ENCODE results near the gene DDR1. TPM values are rescaled to one million over a fixed set of nuclear protein-coding genes. Genes with fewer than 3 reads are reported as not detected.
"Not testable (repeated sequence)": the region's sequence is repeated elsewhere in the genome, so short reads cannot be mapped to it uniquely, and the experiment has no call there.

Gene DDR1
- total RNA-seq, 1 donor from 2014 or later: 102 TPM

DNA sequence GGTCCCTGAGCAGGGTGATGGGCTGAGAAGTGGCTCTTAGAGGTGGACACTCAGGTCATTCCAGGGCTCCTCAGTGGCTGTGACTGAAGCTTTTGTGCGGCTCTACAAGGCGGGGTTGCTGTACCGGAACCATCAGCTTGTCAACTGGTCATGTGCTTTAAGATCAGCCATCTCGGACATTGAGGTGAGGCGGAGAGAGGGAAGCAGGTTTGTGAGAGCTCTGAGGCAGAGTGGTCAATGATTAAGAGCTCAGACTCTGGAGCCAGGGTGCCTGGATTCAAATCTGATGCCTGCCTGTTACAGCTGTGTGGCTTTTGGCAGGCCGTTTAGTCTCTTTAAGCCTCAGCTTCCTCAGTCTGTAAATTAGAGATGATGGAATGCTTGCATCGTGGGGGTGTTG lies 32.7 kb downstream of the DDR1 start:
- H3K36me3 ChIP-seq: peaks cover 53% of the 10 kb centered on the region
- DNase-seq (no peak), ATAC-seq (no peak)
- intact Hi-C loops (cut with DNase I): loop anchor here (10.0 kb wide), 1 partner anchor 158 kb away; no protein-coding TSS in a partner anchor
- no peaks in the 10 kb centered on the region for H3K9me3 ChIP-seq
- H3K4me3 ChIP-seq: no peak overlapping the region
- no peak overlapping the region for H3K27ac ChIP-seq
- H3K27me3 ChIP-seq: no peaks in the 10 kb centered on the region
- peaks cover 17% of the 10 kb centered on the region for H3K4me1 ChIP-seq
- TF ChIP-seq, protein P1, sequence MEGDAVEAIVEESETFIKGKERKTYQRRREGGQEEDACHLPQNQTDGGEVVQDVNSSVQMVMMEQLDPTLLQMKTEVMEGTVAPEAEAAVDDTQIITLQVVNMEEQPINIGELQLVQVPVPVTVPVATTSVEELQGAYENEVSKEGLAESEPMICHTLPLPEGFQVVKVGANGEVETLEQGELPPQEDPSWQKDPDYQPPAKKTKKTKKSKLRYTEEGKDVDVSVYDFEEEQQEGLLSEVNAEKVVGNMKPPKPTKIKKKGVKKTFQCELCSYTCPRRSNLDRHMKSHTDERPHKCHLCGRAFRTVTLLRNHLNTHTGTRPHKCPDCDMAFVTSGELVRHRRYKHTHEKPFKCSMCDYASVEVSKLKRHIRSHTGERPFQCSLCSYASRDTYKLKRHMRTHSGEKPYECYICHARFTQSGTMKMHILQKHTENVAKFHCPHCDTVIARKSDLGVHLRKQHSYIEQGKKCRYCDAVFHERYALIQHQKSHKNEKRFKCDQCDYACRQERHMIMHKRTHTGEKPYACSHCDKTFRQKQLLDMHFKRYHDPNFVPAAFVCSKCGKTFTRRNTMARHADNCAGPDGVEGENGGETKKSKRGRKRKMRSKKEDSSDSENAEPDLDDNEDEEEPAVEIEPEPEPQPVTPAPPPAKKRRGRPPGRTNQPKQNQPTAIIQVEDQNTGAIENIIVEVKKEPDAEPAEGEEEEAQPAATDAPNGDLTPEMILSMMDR (IDR thresholded peaks at IDR 0.05): no peak

GRCh38 chr6:30917487-30917886 lies 33.2 kb downstream of the DDR1 start:
- H3K9me3 ChIP-seq: no peaks in the 10 kb centered on the region
- peaks cover 17% of the 10 kb centered on the region for H3K4me1 ChIP-seq
- peaks cover 53% of the 10 kb centered on the region for H3K36me3 ChIP-seq
- TF ChIP-seq, protein P1 (IDR thresholded peaks at IDR 0.05): no peak
- DNase-seq (no peak), ATAC-seq (no peak)
- H3K27ac ChIP-seq: no peak overlapping the region
- intact Hi-C loops (cut with DNase I): loop anchor here (10.0 kb wide), 1 partner anchor 157 kb away; no protein-coding TSS in a partner anchor
- H3K27me3 ChIP-seq: no peaks in the 10 kb centered on the region
- H3K4me3 ChIP-seq: no peak overlapping the region

GRCh38 chr6:30918670-30919069 lies 34.4 kb downstream of the DDR1 start:
- Histone ChIP-seq H3K36me3 (peaks cover 64% of the 10 kb centered on the region), H3K9me3 (no peaks in the 10 kb centered on the region), H3K4me3 (no peak overlapping the region), H3K27me3 (no peaks in the 10 kb centered on the region), H3K27ac (no peak overlapping the region), H3K4me1 (peaks cover 17% of the 10 kb centered on the region)
- TF ChIP-seq, protein P1 (IDR thresholded peaks at IDR 0.05): no peak
- intact Hi-C loops (cut with DNase I): loop anchor here (10.0 kb wide), 1 partner anchor 156 kb away; no protein-coding TSS in a partner anchor
- ATAC-seq (no peak), DNase-seq (no peak)

GRCh38 chr6:30922447-30922852 lies 38.1 kb downstream of the DDR1 start:
- TF ChIP-seq, protein P1 (IDR thresholded peaks at IDR 0.05): no peak
- H3K27me3 ChIP-seq: no peaks in the 10 kb centered on the region
- DNase-seq (no peak), ATAC-seq (no peak)
- no peak overlapping the region for H3K27ac ChIP-seq
- peaks cover 8% of the 10 kb centered on the region for H3K4me1 ChIP-seq
- H3K4me3 ChIP-seq: no peak overlapping the region
- intact Hi-C loops (cut with DNase I): no loop called here
- H3K9me3 ChIP-seq: no peaks in the 10 kb centered on the region
- peaks cover 86% of the 10 kb centered on the region for H3K36me3 ChIP-seq

DNA sequence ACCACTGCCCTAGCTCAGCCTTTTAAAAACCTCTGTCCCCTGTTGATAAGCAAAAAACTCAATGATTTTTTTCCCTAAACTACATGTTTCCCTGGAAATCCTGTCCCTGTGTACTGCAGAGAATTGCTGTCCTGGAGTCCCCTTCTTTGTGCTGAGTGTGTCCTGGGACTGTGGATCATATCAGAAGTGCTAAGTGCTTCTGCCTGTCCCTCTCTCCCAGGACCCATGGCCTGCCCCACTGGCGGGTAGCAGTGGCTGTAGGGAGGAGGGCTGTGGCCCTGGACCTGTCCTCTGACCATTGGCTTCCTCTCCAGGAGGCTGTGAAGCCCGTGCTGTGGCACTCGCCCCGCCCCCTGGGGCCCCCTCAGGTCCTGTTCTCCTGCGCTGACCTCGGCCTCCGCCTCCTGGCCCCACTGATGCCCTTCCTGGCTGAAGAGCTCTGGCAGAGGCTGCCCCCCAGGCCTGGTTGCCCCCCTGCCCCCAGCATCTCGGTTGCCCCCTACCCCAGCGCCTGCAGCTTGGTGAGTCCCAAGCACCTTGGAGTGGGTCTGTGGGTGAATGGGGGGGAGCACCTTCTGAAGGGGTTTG lies 39.8 kb downstream of the DDR1 start:
- H3K9me3 ChIP-seq; DNase-seq; H3K27ac ChIP-seq; intact Hi-C loops (cut with DNase I); H3K4me1 ChIP-seq; ATAC-seq; H3K27me3 ChIP-seq; H3K4me3 ChIP-seq: not testable (repeated sequence)
- H3K36me3 ChIP-seq: peaks cover 72% of the 10 kb centered on the region

DNA sequence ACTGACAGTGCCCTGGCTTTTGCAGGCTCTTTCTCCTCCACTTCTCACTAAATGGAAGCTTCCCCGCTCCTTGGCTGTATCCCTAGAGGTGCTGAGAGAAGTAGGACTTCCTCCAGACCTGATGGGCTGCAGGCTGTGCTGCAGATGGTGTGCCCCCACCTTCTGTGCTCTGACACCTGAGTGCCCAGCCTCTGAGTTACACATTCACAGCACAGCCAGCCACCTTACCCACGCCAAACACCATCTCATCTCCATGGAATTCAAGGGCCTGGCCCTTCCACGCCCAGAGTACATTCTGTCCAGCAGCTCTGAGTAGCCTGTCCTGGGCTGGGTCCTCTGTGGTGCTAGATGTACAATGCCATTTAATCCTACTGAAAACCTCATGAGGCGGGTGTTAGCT lies 42.3 kb downstream of the DDR1 start:
- TF ChIP-seq, protein P1 (IDR thresholded peaks at IDR 0.05): no peak
- peaks cover 47% of the 10 kb centered on the region for H3K36me3 ChIP-seq
- DNase-seq: peak; percentile 82
- H3K9me3 ChIP-seq: no peaks in the 10 kb centered on the region
- ATAC-seq: peak; percentile 91
- H3K27me3 ChIP-seq: no peaks in the 10 kb centered on the region
- intact Hi-C loops (cut with DNase I): no loop called here
- H3K27ac ChIP-seq: peak overlapping the region; percentile 80
- peaks cover 8% of the 10 kb centered on the region for H3K4me1 ChIP-seq
- no peak overlapping the region for H3K4me3 ChIP-seq

DNA sequence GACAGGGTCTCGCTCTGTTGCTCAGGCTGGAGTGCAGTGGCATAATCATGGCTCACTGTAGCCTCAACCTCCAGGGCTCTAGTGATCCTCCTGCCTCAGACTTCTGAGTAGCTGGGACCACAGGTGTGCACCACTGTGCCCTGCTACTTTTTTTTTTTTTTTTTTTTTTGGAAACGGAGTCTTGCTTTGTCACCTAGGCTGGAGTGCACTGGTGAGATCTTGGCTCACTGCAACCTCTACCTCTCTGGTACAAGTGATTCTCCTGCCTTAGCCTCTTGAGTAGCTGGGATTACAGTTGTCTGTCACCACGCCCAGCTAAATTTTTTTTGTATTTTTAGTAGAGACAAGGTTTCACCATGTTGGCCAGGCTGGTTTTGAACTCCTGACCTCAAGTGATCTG lies 42.8 kb downstream of the DDR1 start:
- H3K9me3 ChIP-seq; intact Hi-C loops (cut with DNase I); H3K27me3 ChIP-seq; DNase-seq; ATAC-seq; H3K4me3 ChIP-seq; H3K4me1 ChIP-seq: not testable (repeated sequence)
- H3K27ac ChIP-seq: peak overlapping the region; percentile 80
- peaks cover 42% of the 10 kb centered on the region for H3K36me3 ChIP-seq

Measured in upper lobe of right lung (tissue), 1 donor.